Measurements from ENCODE around the gene AMFR.

DNA sequence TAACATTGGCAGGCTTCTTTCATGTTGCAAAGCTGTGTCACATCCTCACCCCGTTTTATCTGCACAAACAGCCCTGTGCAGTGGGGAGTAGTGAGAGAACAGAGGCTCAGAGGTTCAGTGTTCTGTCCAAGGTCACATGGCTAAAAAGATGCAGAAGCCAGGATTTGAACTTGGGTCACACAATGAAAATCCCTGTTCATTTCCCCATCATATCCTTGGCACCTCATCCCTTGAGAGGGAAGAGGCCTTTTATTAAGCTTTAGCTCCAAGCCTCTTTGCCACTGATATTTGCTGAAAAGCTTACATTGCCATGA is 106.6 kb downstream of the AMFR start:
- TF ChIP-seq CTCF (IDR thresholded peaks at IDR 0.05 in 2 of 3, conservative IDR thresholded peaks at IDR 0.05 in 1 of 3; ENCODE audit: control insufficient read depth in 2 of 3, extremely low read depth in 1 of 3, insufficient read depth in 1 of 3, low read depth in 3 of 3, low read length in 3 of 3) = no peak
- TF ChIP-seq MXI1 (IDR thresholded peaks at IDR 0.05; ENCODE audit: low read depth, low read length) = no peak
- TF ChIP-seq ELK1 (IDR thresholded peaks at IDR 0.05; ENCODE audit: low read depth, low read length) = no peak
- no peak for TF ChIP-seq EZH2 (IDR thresholded peaks at IDR 0.05; ENCODE audit: borderline replicate concordance, control insufficient read depth, low read depth, low read length)
- no peak for TF ChIP-seq SMAD5 (IDR thresholded peaks at IDR 0.05; ENCODE audit: low read depth)
- no peak for TF ChIP-seq YBX1 (IDR thresholded peaks at IDR 0.05)
- TF ChIP-seq, protein P1, sequence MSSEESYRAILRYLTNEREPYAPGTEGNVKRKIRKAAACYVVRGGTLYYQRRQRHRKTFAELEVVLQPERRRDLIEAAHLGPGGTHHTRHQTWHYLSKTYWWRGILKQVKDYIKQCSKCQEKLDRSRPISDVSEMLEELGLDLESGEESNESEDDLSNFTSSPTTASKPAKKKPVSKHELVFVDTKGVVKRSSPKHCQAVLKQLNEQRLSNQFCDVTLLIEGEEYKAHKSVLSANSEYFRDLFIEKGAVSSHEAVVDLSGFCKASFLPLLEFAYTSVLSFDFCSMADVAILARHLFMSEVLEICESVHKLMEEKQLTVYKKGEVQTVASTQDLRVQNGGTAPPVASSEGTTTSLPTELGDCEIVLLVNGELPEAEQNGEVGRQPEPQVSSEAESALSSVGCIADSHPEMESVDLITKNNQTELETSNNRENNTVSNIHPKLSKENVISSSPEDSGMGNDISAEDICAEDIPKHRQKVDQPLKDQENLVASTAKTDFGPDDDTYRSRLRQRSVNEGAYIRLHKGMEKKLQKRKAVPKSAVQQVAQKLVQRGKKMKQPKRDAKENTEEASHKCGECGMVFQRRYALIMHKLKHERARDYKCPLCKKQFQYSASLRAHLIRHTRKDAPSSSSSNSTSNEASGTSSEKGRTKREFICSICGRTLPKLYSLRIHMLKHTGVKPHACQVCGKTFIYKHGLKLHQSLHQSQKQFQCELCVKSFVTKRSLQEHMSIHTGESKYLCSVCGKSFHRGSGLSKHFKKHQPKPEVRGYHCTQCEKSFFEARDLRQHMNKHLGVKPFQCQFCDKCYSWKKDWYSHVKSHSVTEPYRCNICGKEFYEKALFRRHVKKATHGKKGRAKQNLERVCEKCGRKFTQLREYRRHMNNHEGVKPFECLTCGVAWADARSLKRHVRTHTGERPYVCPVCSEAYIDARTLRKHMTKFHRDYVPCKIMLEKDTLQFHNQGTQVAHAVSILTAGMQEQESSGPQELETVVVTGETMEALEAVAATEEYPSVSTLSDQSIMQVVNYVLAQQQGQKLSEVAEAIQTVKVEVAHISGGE (CRISPR knock-in tag; IDR thresholded peaks at IDR 0.05) = no peak
- TF ChIP-seq BACH1 (IDR thresholded peaks at IDR 0.05; ENCODE audit: borderline replicate concordance) = no peak
- no peak for TF ChIP-seq SP1 (IDR thresholded peaks at IDR 0.05; ENCODE audit: low read depth, low read length)
- TF ChIP-seq TCF12 (IDR thresholded peaks at IDR 0.05; ENCODE audit: low read depth, low read length) = no peak

Measured in GM12878 (cell line).